ENCODE data around the gene RACGAP1.

RACGAP1 gene

DNA sequence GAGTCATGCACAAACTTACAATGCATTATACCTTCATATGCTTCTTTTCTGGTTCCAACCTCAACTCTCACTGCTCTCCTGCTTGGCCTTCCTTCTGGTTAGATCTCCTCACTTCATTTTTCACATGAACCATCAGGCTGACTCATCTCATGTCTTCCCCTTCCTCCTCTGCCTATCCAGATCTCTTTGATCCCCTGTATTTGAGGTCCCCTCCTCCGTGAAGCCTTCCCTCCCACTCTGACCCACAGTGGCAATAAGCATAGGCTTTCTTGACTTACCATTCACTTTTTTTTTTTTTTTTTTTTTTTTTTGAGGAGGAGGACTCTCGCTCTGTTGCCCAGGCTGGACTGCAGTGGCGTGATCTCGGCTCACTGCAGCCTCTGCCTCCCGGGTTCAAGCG is 17.4 kb upstream of the RACGAP1 start:
- no peak for DNase-seq (ENCODE audit: low spot score)
- no peak for TF ChIP-seq CTCF (IDR thresholded peaks at IDR 0.05; ENCODE audit: borderline replicate concordance, control extremely low read depth, extremely low read depth, insufficient read depth, missing control alignments)
- in situ Hi-C loops (cut with MboI; ENCODE audit: low sequenced_read_pairs, unreplicated experiment), result no loop called here

DNA sequence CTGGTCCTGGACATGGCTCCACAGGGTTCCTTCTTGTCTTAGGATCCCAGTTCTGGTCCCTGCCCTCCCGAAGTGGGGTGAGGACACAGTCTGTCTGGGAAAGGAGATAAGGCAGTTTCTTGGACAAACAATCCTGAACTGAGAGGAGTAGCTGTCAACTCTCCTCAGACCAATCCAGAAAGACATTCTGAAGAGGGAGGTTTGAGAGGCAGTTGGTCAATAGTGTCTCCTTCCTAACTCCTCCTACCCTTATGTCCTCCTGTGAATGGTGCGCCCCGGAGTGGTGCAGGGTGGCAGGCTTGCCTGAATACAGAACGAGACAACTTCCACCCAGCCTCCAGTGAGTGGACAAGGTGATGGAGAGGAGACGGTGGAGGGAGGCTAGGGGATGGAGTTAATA is 16.7 kb upstream of the RACGAP1 start:
- no peak for DNase-seq (ENCODE audit: low spot score)
- in situ Hi-C loops (cut with MboI; ENCODE audit: low sequenced_read_pairs, unreplicated experiment), result no loop called here

GRCh38 chr12:50041062-50041860 is 16.0 kb upstream of the RACGAP1 start:
- TF ChIP-seq CTCF (IDR thresholded peaks at IDR 0.05; ENCODE audit: borderline replicate concordance, control extremely low read depth, extremely low read depth, insufficient read depth, missing control alignments), result no peak
- no peak for DNase-seq (ENCODE audit: low spot score)
- in situ Hi-C loops (cut with MboI; ENCODE audit: low sequenced_read_pairs, unreplicated experiment), result no loop called here

More for the DNA sequence above, 16.7 kb upstream of the RACGAP1 start:
- no peak for TF ChIP-seq CTCF (IDR thresholded peaks at IDR 0.05; ENCODE audit: borderline replicate concordance, control extremely low read depth, extremely low read depth, insufficient read depth, missing control alignments)

GRCh38 chr12:50040657-50041056 is 15.4 kb upstream of the RACGAP1 start:
- TF ChIP-seq CTCF (IDR thresholded peaks at IDR 0.05; ENCODE audit: borderline replicate concordance, control extremely low read depth, extremely low read depth, insufficient read depth, missing control alignments), result no peak
- in situ Hi-C loops (cut with MboI; ENCODE audit: low sequenced_read_pairs, unreplicated experiment), result no loop called here
- DNase-seq (ENCODE audit: low spot score), result no peak

GRCh38 chr12:50039151-50039835 is 14.0 kb upstream of the RACGAP1 start:
- peak; percentile 89 for DNase-seq (ENCODE audit: low spot score)
- TF ChIP-seq CTCF (IDR thresholded peaks at IDR 0.05; ENCODE audit: borderline replicate concordance, control extremely low read depth, extremely low read depth, insufficient read depth, missing control alignments), result peak; percentile 93
- in situ Hi-C loops (cut with MboI; ENCODE audit: low sequenced_read_pairs, unreplicated experiment), result no loop called here

- TF ChIP-seq CTCF (IDR thresholded peaks at IDR 0.05; ENCODE audit: borderline replicate concordance, control extremely low read depth, extremely low read depth, insufficient read depth, missing control alignments), result no peak
- in situ Hi-C loops (cut with MboI; ENCODE audit: low sequenced_read_pairs, unreplicated experiment), result no loop called here
- no peak for DNase-seq (ENCODE audit: low spot score)
Observed at GRCh38 chr12:50038336-50038735, 13.0 kb upstream of the RACGAP1 start.
